Measurements from ENCODE around the gene TMEM131L.
A peak's percentile ranks its signal among the peaks of the same experiment; 100 is the strongest.

Gene TMEM131L

GRCh38 chr4:153523941-153524386, 57.8 kb downstream of the TMEM131L start:
- DNase-seq (ENCODE audit: low spot score), result no peak

- no peak for DNase-seq (ENCODE audit: low spot score)
Measured at GRCh38 chr4:153524682-153525081, 58.5 kb downstream of the TMEM131L start.

- no peak for DNase-seq (ENCODE audit: low spot score)
Measured at GRCh38 chr4:153527690-153528089, 61.5 kb downstream of the TMEM131L start.

- no peak for DNase-seq (ENCODE audit: low spot score)
Measured at GRCh38 chr4:153528705-153529485, 62.7 kb downstream of the TMEM131L start.

- DNase-seq (ENCODE audit: low spot score), result no peak
Measured at GRCh38 chr4:153529646-153530045, 63.5 kb downstream of the TMEM131L start.

- DNase-seq (ENCODE audit: low spot score), result no peak
Measured at GRCh38 chr4:153530284-153530999, 64.3 kb downstream of the TMEM131L start.

GRCh38 chr4:153531000-153531358, 64.8 kb downstream of the TMEM131L start:
- DNase-seq (ENCODE audit: low spot score), result no peak

GRCh38 chr4:153531976-153532626, 65.9 kb downstream of the TMEM131L start:
- no peak for DNase-seq (ENCODE audit: low spot score)

GRCh38 chr4:153532636-153533035, 66.5 kb downstream of the TMEM131L start:
- DNase-seq (ENCODE audit: low spot score), result no peak

- DNase-seq (ENCODE audit: low spot score), result no peak
Measured at GRCh38 chr4:153533387-153533786, 67.2 kb downstream of the TMEM131L start.

- DNase-seq (ENCODE audit: low spot score), result no peak
Measured at GRCh38 chr4:153534792-153535629, 68.9 kb downstream of the TMEM131L start.

- peak; percentile 68 for DNase-seq (ENCODE audit: low spot score)
Measured at GRCh38 chr4:153535772-153536513, 69.8 kb downstream of the TMEM131L start.

- no peak for DNase-seq (ENCODE audit: low spot score)
Measured at GRCh38 chr4:153537493-153537960, 71.4 kb downstream of the TMEM131L start.

GRCh38 chr4:153538487-153539357, 72.6 kb downstream of the TMEM131L start:
- no peak for DNase-seq (ENCODE audit: low spot score)

- DNase-seq (ENCODE audit: low spot score), result no peak
Measured at GRCh38 chr4:153539422-153539821, 73.3 kb downstream of the TMEM131L start.

- no peak for DNase-seq (ENCODE audit: low spot score)
Measured at GRCh38 chr4:153541456-153542096, 75.4 kb downstream of the TMEM131L start.

- DNase-seq (ENCODE audit: low spot score), result no peak
Measured at GRCh38 chr4:153542131-153542530, 76.0 kb downstream of the TMEM131L start.

GRCh38 chr4:153542834-153543233, 76.7 kb downstream of the TMEM131L start:
- DNase-seq (ENCODE audit: low spot score), result no peak

GRCh38 chr4:153543351-153543750, 77.2 kb downstream of the TMEM131L start:
- no peak for DNase-seq (ENCODE audit: low spot score)

GRCh38 chr4:153545822-153546221, 79.7 kb downstream of the TMEM131L start:
- no peak for DNase-seq (ENCODE audit: low spot score)
